ENCODE data around the gene ARHGAP28.

DNA sequence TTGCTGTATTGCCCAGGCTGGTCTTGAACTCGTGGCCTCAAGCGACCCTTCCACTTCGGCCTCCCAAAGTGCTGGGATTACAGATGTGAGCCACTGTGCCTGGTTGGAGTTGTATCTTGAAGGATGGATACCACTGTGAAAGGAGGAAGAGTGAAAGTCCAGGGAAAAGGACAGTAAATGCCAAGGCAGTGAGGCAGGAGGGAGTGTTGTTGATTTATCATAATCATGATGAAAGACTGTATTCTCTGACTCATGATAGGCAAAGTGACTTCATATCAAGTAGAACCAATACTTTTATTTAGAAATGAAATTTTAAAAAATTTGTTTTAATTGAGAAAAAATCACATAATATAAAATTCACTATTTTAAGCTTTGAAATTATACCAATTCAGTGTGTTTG lies 162.3 kb downstream of the ARHGAP28 start:
- TF ChIP-seq, protein P1, sequence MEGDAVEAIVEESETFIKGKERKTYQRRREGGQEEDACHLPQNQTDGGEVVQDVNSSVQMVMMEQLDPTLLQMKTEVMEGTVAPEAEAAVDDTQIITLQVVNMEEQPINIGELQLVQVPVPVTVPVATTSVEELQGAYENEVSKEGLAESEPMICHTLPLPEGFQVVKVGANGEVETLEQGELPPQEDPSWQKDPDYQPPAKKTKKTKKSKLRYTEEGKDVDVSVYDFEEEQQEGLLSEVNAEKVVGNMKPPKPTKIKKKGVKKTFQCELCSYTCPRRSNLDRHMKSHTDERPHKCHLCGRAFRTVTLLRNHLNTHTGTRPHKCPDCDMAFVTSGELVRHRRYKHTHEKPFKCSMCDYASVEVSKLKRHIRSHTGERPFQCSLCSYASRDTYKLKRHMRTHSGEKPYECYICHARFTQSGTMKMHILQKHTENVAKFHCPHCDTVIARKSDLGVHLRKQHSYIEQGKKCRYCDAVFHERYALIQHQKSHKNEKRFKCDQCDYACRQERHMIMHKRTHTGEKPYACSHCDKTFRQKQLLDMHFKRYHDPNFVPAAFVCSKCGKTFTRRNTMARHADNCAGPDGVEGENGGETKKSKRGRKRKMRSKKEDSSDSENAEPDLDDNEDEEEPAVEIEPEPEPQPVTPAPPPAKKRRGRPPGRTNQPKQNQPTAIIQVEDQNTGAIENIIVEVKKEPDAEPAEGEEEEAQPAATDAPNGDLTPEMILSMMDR (IDR thresholded peaks at IDR 0.05), result no peak
- TF ChIP-seq POLR2AphosphoS5 (IDR thresholded peaks at IDR 0.05) (no peak), POLR2A (IDR thresholded peaks at IDR 0.05) (no peak)

All from prostate gland (tissue), 2 donors.